HL-60/S4 treated with retinoic acid at 250 ng/mL for 4 days and 3 days (cell line): ENCODE results near the gene FOCAD.
"Not testable (repeated sequence)": the region's sequence is repeated elsewhere in the genome, so short reads cannot be mapped to it uniquely, and the experiment has no call there.

Experiments used
- in situ Hi-C: fragments of 300-500 bp; cut with MboI; formaldehyde crosslinking; loops from 2 replicates; pipeline ENCODE4 v1.7.0; 2022; ENCODE audit warnings: low sequenced_read_pairs

FOCAD gene

DNA sequence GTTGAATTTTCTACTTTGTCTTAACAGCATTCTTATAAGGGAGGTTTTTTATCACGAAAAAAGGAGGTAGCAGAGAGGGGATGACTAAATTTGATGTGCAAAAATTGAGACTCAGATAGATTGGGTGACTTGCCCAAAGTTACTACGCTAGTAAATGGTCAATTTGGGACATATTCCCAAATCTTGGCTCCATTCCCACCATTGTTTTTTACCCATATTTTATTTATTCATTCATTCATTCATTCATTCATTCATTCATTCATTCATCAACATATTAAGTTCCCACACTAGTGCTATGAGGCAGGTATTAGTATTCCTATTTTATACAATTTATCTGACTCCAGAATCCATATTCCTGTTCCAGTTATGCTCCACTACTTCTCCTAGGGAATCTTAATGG lies 261.8 kb downstream of the FOCAD start:
- in situ Hi-C loops, result loop anchor here (25.0 kb wide), 1 partner anchor 1009 kb away; no protein-coding TSS in a partner anchor

DNA sequence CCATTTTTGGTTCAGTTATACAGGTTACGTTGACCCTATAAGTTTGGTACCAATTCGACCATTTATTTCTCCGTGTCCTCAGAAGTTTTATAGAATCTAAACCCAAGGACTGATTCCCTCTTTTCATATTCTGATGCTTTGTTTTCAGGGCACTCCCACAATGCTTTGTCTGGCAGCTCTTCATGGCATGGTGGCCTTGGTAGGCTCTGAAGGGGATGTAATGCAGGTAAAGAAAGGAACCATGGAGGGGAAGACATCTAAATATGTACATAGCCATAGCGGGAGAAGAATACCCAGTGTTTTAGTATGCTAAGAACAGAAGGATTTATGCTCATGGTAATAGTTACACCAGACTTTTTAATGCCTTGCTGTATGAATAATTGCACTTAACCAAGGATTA lies 264.6 kb downstream of the FOCAD start:
- in situ Hi-C loops, result loop anchor here (25.0 kb wide), 1 partner anchor 1011 kb away; no protein-coding TSS in a partner anchor

DNA sequence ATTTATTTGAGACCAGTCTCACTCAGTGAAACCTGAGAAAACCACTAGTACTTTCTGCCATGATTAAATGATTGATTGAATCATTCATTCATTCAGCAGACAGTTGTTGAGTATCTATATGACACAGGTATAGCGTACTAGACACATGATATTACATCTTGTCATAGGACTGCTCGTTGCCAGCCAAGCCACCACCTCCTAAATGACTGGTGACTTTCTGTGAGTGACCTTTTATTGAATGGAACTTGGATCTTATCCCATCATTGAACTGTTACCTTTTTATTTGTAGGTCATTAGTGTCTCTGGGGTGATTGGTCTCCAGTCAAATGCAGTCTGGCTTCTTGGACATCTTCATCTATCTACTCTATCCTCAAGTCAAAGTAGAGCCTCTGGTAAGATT lies 266.6 kb downstream of the FOCAD start:
- in situ Hi-C loops, result no loop called here

DNA sequence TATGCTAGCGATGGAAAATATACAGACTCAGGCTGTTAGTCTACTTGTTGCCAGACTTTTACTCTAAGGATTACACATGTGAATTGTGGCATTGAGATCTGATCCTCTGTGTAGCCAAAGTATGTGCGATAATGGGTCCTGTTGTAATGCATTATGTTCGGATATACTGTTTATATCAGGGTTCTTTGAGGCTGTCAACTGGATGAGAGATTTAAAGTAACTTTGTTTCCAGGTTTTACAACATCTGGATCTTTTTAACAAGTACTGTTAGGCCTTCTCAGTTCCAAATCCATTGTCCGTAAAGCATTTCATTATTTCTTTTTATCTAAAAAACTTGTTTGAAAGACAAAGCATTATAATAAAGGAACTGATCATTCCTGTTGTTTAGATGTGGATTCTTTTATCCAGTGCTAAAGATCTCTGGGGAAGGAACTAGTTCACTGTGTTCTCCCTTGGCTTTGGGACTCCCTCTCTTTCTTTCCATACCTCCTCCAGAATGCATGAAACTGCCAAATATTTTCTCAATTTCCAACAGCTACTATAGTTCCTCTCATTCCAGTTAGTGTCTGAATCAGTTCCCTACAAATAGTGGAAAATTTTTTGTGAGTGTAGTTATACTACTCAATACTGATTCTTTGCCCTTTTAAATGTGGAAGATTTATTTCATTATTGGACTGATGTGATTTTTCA lies 278.6 kb downstream of the FOCAD start:
- in situ Hi-C loops, result no loop called here

DNA sequence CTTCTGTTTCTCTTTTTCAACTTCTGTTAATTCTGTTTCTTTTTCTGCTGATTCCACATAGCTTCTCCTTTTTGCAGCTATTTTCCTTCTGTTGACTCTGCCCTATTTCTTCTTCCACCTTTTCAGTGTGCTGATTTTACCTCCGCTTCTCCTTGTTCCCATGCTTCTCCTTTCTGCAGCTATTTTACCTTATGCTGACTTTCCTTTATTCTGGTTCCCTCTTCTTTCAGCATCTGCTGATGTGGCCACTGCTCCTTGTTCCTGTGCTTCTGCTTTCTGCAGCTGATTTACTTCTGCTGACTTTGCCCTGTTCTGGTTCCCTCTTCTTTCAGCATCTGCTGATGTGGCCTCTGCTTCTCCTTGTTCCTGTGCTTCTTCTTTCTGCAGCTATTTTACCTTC lies 288.6 kb downstream of the FOCAD start:
- in situ Hi-C loops, result no loop called here

DNA sequence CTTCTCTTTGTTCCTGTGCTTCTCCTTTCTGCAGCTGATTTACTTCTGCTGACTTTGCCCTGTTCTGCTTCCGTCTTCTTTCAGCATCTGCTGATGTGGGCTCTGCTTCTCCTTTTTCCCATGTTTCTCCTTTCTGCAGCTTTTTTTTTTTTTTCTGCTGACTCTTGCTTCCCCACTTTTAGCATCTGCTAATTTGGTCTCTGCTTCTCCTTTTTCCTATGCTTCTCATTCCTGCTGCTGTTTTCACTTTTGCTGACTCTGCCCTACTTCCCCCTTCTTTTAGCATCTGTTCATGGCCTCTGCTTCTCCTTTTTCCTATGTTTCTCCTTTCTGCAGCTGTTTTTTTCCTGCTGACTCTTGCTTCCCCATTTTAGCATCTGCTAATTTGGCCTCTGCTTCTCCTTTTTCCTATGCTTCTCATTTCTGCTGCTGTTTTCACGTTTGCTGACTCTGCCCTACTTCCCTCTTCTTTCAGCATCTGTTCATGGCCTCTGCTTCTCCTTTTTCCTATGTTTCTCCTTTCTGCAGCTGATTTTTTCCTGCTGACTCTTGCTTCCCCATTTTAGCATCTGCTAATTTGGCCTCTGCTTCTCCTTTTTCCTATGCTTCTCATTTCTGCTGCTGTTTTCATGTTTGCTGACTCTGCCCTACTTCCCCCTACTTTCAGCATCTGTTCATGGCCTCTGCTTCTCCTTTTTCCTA lies 289.3 kb downstream of the FOCAD start:
- in situ Hi-C loops, result not testable (repeated sequence)

DNA sequence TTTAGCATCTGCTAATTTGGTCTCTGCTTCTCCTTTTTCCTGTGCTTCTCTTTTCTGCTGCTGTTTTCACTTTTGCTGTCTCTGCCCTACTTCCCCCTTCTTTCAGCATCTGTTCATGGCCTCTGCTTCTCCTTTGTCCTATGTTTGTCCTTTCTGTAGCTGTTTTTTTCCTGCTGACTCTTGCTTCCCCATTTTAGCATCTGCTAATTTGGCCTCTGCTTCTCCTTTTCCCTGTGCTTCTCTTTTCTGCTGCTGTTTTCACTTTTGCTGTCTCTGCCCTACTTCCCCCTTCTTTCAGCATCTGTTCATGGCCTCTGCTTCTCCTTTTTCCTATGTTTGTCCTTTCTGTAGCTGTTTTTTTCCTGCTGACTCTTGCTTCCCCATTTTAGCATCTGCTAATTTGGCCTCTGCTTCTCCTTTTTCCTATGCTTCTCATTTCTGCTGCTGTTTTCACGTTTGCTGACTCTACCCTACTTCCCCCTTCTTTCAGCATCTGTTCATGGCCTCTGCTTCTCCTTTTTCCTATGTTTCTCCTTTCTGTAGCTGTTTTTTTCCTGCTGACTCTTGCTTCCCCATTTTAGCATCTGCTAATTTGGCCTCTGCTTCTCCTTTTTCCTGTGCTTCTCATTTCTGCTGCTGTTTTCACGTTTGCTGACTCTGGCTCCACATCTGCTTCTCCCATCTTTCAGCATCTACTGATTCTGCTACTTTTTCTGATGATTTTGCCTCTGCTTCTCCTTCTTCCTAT lies 290.3 kb downstream of the FOCAD start:
- in situ Hi-C loops, result not testable (repeated sequence)

DNA sequence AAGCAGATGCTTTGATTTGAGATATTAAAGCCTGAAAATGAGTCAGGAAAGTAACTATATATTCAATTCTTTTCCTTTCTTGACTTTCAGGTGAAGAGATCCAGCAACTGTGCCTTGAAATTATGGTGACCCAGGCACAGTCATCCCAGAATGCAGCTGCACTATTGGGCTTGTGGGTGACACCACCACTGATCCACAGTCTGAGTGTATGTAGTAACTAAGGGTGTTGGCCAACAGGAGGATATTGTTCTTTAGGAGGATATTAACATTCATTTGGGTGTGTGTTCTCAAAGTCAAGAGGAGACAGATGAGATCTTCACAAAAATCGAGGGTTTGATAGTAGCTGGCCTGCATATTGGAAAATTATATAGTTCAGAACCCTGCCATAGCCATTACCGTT lies 294.2 kb downstream of the FOCAD start:
- in situ Hi-C loops, result no loop called here

DNA sequence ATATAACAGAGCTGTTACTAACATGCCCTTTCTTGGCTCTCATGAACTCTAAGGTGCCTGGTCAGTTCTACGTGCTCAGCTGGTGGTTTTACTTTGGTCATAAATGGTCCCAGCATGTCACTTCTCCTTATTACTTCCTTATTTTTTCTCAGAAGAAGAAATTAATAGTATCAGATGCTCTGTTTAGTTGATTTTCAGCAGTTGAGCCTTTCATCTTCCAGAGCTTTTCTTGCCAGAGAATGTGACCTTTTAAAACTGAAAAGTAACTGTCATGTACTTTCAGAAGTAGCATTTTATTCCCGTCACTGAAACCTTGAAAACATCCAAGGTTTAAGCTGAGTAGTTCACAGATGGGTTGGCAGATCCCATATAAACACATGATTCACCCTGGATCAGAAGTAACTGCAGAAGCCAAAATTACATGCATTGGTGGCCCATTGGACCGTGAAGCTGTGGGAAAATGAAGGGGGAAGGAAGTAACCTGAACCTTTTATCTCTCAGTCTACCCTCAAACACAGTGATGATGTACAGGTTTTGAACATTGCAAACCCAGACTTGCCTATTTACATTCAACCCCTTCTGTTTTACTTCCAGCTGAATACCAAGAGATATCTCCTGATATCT lies 296.9 kb downstream of the FOCAD start:
- in situ Hi-C loops, result no loop called here

DNA sequence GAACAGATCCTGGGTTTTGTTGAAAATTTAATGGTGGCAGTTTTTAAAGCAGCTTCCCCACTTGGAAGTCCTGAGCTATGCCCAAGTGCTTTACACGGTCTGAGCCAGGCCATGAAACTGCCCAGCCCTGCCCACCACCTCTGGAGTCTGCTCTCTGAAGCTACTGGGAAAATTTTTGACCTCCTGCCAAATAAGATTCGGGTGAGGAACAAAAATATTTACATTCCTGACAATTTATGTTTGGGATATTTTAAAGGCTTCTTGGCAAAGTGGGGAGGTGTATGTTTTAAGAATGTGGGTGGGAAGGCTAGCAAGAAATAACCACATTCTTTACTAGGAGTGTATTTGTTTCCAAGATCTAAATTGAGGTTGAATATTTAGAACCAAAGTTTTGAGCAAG lies 297.4 kb downstream of the FOCAD start:
- in situ Hi-C loops, result no loop called here

DNA sequence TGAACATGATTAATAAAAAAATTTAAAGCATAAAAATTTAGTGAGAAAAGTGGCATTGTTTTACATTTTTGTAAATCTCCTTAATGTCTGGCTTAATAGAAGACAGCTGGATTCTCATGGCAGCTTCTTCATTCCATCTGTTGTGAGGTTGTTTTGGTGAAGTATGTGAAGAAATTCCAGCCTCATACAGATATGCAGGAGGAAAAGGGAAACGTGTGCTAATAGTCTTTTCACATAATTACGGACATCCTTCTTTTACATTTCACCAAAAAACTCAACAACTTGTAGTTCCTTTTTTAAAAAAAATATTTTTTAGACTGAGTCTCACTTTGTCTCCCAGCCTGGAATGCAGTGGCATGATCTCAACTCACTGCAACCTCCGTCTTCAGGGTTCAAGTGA lies 300.4 kb downstream of the FOCAD start:
- in situ Hi-C loops, result no loop called here

DNA sequence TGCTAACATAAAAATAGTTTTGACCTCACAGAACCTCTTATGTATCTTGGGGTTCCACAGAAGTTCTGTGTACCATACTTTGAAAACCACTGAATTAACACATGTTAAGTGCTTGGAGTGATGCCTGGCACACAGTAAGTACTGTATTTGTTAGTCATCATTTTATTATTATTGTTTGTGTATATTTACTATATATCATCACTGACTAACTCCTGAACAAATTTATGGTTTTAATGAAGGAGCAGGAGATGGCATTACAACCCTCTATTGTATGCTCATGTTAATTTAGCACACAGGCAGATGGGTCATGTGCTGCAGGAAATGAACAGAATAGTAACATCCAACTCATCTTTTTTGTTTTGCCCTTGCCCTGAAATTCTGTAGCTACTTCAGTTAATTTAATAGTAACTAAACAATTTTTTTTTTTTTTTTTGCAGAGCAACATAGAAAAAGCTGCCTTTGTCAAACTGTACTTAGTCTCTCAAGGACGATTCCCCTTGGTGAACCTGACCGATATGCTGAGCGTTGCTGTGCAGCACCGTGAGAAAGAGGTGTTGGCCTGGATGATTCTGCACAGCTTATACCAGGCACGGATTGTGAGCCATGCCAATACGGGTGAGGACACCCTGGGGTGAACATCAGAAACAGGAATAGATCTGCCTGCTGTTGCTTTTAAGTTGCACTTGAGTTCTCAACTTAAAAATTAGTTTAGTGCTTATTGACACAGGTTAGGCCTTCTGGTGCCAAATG lies 302.0 kb downstream of the FOCAD start:
- in situ Hi-C loops, result no loop called here

DNA sequence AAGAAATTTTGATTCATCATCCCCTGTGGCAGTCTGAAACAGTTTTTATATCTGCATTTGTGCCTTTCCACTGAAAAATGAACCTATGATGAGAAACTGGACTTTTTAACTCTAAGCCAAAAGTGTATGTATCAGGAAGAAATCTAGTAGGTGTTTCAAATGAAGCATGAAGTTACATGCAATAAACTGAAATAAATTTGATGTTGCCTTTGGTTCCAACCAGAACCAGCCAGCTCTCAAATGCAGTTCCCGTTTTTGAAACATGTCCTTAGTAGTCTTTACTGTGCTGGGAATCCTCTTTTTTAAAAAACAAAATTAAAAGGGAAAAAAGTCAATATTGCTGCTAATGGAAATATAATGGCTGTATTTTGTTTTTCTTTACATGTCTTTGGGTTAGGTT lies 303.5 kb downstream of the FOCAD start:
- in situ Hi-C loops, result no loop called here

DNA sequence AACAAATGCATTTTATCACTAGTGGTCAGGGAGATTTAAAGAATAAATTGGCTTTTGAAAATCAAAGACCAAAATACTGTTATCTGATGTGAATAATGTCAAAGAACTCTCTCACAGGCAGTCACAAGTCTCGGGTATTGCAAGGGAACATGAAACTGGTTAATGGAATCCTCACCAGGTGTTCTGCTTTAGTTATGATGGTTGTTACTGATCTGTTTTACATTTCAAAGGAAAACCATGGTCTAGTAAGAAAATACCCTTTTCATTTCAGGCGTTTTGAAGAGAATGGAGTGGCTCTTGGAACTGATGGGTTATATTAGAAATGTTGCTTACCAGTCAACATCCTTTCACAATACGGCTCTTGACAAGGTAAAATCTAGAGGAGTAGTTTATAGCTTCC lies 304.0 kb downstream of the FOCAD start:
- in situ Hi-C loops, result no loop called here

DNA sequence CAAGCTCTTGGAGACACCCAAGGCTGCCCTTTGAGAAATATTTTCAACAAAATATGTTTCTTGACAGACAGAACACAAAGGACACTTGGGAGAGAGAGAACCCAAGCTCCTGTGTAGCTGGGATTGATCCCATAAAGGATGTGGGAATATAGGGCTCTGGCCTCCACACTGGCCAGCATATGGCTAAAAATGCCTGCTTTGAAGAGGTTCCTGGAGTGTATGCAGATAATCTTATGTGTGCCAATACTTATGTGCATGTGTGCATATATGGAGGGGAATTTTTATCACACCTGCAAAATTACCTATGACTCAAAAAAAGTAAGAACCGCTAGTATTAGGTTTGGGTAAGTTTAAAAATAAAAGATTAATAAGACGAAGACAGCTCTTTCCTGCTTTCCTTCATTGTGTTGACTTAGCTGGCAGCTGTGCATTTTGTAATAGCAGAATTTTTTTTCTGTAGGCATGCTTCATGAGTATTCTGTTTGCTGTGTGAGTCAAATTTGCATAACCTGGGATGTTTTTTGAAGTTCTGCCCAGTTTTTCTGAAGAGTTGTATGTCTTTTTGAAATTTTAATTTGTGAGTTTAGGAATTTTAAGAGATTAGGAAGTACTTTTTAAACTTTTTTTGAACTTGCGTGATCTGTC lies 304.7 kb downstream of the FOCAD start:
- in situ Hi-C loops, result no loop called here

DNA sequence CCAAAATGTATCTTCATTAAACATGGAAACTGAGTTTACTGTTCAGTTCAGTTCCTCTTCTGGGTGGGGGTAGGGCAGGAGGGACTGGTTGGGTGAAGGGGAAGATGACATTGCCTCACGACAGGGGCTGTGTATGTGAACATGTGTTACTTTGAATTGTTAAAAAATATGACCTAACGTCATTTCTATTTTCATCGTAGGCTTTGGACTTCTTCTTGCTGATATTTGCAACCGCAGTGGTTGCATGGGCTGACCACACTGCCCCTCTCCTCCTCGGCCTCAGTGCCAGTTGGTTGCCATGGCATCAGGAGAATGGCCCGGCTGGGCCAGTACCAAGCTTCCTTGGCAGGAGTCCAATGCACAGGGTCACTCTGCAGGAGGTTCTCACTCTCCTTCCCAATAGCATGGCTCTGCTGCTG lies 305.9 kb downstream of the FOCAD start:
- in situ Hi-C loops, result no loop called here

DNA sequence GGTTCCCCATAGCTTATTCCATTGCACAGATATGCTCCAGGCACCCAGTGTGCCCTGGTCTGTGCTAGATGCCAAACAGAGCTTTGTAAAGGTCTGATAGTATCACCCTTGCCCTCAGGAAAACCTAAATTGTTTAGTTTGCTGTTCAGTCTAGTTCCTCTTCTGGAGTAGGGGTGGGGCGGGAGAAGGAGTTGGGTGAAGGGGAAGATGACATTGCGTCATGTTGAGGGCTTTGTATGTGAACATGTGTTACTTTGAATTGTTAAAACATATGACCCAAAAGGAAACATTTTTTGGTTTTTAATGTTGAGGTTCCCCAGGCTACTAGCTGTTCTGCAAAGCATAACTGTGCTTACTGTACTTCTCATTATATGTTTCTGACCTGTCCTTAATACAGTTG lies 306.8 kb downstream of the FOCAD start:
- in situ Hi-C loops, result no loop called here

DNA sequence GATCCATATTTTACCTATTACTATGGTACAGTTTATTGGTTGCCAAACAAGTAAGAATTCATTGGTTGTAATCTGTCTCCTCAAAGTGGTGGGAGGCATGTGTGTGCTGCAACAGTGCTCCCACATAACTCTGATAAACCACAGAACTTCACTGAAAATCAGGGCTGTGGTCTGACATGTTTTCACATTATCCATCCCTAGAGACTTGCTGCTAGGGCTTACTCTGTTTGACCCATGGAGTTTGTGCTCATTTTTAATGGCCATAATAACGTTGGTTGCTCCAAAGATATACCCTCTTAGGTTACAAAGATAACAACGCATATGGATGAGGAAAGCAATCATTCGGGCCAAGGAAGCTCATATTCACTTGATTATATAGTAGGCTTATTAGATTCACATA lies 310.4 kb downstream of the FOCAD start:
- in situ Hi-C loops, result no loop called here

DNA sequence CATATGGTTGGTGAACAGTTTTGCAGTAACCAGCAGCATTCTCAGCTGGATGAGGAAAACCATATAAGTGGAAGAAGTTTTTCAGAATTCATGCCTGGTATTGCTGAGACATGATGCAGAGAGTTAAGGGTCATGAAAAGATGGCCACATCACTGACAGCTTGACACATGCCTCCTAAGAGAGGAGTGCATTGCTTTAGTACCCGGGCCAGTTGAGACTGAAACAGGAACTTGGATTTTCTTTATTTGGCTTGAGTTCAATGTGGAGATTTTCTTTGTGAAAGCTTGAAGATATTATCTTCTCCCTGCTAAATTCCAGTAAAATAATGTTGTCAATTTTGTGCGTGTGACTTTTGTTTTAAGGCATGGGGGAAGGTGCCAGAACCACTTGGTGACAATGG lies 311.6 kb downstream of the FOCAD start:
- in situ Hi-C loops, result no loop called here

DNA sequence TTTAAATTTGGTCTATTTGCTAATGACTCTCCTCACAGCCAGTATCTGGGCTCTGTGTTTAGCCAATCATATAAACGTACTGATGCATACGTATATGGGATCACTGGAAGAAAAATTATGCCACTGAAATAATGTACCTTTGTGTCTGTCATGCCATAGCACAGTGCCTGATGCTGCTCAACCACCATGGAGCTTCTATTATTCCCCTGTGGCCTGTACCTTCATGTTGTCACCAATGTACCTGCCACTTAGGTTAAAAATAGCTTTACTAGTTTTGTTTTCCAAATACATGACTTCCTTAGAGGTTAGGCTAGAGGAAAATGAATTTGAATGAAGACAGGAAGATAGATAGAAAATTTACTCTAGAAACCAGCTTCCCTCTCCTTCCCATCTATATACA lies 312.8 kb downstream of the FOCAD start:
- in situ Hi-C loops, result no loop called here
